Stimulated activated CD4-positive, alpha-beta T cell treated with anti-CD3 and anti-CD28 coated beads, TNF-alpha, amount 100 ng/mL, for 24 hours (primary cell): ENCODE results near the gene SLC31A1.

Source experiments
- DNase-seq, 3 experiments: peaks; one replicate each; pipeline ENCODE4 v3.0.0-alpha.2; 2020; ENCODE audit warnings: low read depth in 3 of 3

SLC31A1 gene

DNA sequence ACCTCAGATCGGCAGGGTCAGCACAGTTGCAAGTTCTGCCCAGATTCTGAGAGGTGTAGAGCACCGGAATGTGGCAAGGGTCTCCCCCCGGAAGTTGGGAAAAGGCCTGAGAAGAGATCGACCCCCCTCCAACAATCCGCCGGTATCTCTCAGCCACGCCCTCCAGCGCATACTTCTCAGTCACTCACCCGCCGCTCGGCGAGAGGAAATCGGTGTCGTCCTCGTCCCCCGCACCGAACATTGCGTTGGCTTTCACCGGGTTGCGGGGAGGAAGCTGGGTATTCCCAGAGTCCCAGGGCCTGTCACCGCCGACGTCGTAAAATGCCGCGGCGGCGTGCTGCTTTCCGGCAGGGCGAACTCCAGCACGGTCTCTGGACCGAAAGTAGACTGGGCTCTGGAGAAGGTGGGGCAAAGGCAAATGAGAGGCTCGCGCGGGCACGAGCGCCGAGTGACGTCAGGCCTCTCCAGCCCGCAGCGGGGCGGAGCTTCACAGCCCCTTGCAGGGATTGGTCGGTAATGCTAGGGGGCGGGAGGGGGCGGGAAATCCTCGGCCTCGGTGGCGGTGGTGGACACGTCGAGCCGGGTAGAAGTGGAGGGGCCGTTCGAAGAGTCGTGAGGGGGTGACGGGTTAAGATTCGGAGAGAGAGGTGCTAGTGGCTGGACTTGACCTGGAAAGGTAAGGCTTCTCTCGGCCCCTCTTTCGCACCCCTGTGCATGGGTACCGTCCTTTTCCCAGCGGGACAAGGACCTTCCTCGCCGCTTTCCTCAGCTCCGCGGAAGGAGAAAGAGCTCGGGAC is at the start of gene SLC31A1, which contains the start of gene FKBP15:
SLC31A1 (plus strand) TSS at position 542 of the 797 bp plus-strand sequence. CDS start 34,605 bp downstream, outside the sequence.
FKBP15 (minus strand) TSS at position 275 of the 797 bp plus-strand sequence; CDS start at position 241, 34 bp downstream.
- DNase-seq = peak; percentile 91 to 97 (median 92)

DNA sequence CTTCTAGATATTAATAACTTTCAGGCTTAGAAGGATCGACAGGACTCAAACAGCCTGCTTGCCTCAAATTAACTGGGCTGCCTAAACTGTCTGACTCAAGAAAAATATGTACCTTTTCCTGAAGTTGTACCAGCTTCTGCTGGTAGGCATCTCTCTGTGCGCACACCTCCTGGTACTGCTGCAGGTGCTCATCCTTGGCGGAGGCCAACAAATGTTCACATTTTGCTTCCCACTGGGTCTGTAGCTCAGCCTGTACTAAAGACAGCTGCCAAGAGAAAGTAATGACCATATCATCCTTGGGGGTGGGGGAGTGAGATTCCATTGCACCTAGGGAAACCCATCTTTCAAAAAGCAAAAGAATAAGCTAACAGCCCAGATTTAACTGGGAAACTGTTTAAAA is 48.0 kb upstream of the SLC31A1 start:
- no peak for DNase-seq

- DNase-seq = no peak
Measured at GRCh38 chr9:113176803-113177202, 44.5 kb upstream of the SLC31A1 start.

GRCh38 chr9:113177251-113177650 is 44.1 kb upstream of the SLC31A1 start:
- no peak for DNase-seq

DNA sequence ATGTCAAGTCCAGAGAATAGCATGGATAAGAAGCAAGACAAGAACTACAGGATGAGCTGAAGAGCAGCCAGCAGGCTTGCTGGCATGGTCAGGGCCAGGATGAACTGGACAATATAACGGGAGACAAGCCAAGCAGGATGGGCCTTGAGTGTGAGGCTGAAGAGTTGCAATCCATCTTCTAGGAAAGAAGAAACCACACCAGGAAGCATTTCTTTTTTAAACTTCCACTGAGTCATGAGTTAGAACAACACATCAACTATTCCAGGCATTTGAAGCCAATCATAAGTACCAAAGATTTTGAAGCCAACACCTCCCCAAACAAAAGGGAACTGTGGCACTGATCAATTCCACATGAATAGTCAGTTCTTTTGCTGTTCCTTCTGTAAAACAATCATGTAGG is 43.3 kb upstream of the SLC31A1 start:
- no peak for DNase-seq

GRCh38 chr9:113179839-113180238 is 41.5 kb upstream of the SLC31A1 start:
- DNase-seq = no peak

DNA sequence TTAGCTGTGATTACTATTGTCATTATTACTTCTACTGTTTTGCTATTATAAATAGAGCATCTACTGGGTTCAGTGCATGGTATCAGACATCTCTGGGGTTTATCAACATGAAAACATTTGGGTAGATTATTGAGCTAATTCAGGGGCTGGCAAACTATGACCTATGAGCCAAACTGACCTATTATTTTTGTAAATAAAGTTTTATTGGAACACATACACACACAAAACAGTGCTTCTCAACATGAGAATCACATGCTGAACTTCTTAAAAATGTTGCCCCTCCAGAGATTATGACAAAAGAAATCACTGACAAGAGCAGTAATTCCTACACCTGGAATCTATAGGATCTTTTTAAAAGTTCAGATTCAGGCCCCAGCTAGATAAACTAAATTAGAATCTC is 40.2 kb upstream of the SLC31A1 start:
- DNase-seq = no peak

DNA sequence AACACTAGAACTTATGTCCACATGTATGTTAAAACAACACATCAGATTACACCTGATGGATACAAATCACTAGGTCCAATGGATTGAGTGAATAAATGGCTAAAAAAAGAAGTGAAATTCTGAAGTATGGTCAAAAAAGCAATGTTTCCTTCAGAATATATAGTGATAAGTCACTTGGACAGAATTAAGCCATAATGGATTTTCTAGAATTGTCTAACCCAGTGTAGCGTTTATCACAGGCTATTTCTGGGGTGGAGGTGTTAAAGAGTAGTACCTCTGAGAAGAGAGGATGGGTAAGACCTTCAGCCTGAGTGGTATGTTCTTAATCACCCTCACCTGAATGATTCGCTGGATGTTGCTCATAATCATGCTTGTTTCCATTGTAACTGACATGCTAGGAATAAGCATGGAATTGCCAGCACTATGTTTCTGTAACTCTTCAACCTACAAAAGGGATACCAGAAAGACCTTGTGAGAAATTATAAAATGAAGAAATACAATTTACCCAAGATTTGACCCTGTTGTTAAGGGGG is 37.3 kb upstream of the SLC31A1 start:
- no peak for DNase-seq

DNA sequence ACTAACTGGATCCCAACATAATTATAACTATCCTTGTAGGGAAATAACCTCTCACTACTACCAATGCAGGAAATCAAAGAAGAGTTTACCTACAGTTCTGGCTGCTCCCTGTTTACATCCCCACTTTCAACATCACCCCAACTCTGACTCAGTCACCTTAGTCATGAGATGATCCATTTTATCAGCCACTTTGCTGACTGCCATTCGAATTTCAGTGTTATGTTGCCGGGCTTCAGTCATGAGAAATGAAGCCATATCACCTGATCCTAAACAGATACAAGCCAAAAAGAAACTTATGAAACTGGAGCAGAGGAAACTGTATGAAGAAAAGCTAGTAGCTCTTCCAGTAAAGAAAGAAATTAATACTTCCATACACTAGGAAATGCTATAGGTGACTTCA is 36.8 kb upstream of the SLC31A1 start:
- no peak for DNase-seq

DNA sequence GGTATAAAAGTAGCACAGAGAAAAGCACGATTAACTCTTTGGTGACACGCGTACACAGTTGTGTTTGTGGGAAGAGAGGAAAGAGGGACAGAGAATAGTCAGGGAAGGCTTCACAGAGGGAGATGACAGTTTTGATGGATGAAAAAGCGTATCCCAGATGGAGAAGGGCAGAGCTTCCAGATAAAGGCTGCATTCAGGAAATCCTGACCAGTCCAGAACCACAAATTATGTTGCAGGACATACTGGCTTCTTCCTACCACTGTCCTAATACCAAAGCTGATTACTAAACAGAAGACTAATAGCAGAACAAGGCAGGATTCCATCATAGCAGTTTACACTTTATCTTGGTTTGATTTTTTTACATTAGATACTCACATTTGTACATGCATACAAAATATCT is 36.1 kb upstream of the SLC31A1 start:
- DNase-seq = no peak

DNA sequence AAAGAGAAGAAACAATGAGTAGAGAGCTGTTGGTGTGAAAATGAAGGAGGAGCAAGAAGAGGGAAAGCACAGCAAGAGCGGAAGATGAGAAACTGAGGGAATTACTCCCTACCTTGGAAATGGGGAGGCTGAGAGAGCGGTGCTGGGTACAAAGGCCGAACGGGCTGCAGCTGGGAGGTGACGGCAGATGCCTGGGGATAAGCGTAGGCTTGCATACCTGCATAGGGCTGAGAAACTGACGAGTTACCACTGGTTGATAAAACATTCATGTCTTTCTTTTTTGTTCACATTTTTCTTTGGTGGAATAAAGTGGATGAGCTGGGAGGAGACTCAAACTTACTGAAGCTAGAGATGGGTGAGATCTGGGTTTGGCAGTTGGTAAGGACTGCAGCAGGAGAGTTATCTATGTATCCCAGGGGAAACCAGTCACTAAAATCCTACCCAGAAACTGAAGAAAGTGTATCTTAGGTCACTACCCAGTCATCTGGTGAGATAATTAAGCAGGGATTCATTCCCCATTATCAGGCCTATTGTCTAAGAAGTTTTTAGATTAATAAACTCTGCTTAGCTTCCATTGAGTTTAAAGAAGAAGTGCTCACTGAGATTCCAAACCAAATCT is 35.1 kb upstream of the SLC31A1 start:
- no peak for DNase-seq

DNA sequence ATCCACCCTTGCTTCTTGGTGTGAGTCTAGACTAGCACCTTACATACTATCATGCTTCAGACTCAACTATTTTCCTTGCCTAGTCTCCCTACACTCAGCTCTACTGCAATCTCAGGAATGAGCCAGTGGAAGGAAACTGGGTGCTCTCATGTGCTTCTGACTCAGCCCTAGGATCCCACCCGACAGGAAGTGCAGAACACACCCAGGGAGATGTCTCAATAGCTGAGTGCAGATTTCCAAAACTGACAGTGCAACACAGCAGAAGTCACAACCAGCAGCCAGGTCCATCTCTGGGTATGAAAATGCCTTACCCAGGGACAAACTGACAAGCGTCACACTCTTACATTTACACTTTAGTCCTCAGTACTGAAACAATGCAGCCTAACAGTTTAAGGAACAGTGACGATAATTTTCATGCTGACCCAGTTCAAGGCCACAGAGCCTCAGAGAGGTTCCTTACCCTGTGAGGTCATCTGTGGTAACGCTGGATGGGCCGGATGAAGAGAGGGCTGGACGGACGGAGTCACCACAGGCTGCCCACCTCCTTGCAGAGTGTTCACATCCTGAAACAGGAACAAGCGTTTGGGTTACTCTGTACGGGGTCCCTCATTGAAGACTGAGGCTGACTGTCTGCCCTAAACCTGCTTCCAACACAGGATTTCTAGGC is 33.3 kb upstream of the SLC31A1 start:
- no peak for DNase-seq

- no peak for DNase-seq
Measured at GRCh38 chr9:113192455-113192854, 28.9 kb upstream of the SLC31A1 start.

GRCh38 chr9:113199683-113200329 is 21.5 kb upstream of the SLC31A1 start:
- no peak for DNase-seq

GRCh38 chr9:113205432-113205831 is 15.9 kb upstream of the SLC31A1 start:
- DNase-seq = no peak

DNA sequence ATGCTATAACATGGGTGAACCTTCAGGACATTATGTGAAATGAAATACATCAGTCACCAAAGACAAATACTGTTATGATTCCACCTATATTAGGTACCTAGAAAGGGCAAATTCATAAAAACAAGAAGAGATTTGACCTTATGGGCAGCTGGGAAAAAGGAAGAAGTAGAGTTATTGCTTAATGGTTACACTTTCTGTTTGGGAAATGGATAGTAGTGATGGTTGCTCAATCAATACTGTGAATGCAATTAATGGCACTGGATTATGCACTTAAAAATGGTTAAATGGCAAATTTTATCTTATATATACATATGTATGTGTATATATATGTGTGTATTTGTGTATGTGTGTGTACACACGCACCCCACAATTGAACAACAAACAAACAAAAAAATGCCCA is 15.5 kb upstream of the SLC31A1 start:
- DNase-seq = no peak

DNA sequence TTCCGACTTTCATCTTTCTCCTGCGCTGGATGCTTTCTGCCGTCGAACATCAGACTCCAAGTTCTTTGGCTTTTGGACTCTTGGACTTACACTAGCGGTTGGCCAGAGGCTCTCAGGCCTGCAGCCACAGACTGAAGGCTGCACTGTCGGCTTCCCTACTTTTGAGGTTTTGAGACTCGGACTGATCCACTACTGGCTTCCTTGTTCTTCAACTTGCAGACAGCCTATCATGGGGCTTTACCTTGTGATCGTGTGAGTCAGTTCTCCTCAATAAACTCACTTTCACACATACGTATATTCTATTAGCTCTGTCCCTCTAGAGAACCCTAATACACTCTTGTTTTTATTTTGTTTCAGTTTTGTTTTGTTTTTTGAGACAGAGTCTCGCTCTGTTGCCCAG is 10.5 kb upstream of the SLC31A1 start:
- DNase-seq = no peak

DNA sequence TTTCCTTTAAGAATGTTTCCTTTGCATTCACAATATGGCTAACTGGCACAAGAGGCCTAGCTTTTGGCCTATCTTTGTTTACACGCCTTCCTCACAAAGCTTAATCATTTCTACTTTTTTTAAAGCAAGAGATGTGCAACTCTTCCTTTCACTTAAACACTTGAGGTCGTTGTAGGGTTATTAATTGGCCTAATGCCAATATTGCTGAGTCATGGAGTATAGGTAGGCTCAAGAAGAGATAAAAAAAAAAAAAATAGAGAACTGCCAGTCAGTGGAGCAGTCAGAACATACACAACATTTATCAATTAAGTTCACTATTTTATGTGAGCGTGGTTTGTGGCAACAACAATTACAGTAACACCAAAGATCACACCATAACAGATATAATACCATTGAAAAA is 6.2 kb upstream of the SLC31A1 start:
- no peak for DNase-seq

- DNase-seq = no peak
Measured at GRCh38 chr9:113216406-113216805, 4.9 kb upstream of the SLC31A1 start.

GRCh38 chr9:113219186-113219936 is 2.0 kb upstream of the SLC31A1 start:
- DNase-seq = no peak

DNA sequence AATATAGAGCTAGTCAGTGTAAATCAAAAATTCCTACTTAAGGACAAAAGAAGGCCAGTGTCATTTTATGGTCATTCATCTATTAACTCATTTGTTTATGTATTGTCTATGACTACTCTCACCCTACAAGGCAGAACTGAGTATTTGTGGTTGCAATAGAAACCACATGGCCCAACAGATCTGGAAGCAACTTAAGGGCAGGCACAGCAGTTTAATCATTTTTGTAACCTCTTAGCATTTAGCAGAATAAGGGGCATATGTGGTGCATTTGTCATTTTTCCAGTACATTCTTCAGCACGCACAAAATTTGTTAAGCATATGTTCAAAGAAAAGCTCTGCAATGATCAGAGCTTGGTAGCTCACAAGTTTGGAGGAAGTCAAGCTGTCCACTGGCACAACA is 1.4 kb upstream of the SLC31A1 start:
- DNase-seq = no peak
